Calu3 (cell line): Measurements from ENCODE around the gene BDKRB2. TPM values are rescaled to one million over a fixed set of nuclear protein-coding genes. Genes with fewer than 3 reads are reported as not detected.

Source experiments
- BruUV-seq: library from RNA; stranded (reverse); fragments of 400-500 nt; replicated peaks from 2 replicates; lab custom pipeline; 2021; lab: Mats Ljungman, UMichigan
- CTCF ChIA-PET: fragments of 300-600 bp; sonication (Branson Sonifier 250); formaldehyde crosslinking; loops from one replicate; lab custom pipeline; 2022; ENCODE audit warnings: antibody characterized with exemption; lab: Charles Lee
- DNase-seq: peaks from one replicate; pipeline ENCODE4 v3.0.0; 2022
- H3K27ac Mint-ChIP-seq: one replicate; pipeline ENCODE4 v1.8.0; 2022; ENCODE audit warnings: mixed read lengths; ENCODE audit not compliant: unreplicated experiment
- H3K27me3 Mint-ChIP-seq: one replicate; pipeline ENCODE4 v1.8.0; 2022; ENCODE audit warnings: mixed read lengths; ENCODE audit not compliant: unreplicated experiment
- H3K36me3 Mint-ChIP-seq: one replicate; pipeline ENCODE4 v1.8.0; 2022; ENCODE audit warnings: mild to moderate bottlenecking, moderate library complexity, mixed read lengths; ENCODE audit not compliant: insufficient read depth, unreplicated experiment
- H3K4me1 Mint-ChIP-seq: one replicate; pipeline ENCODE4 v1.8.0; 2022; ENCODE audit warnings: mild to moderate bottlenecking, low read depth, mixed read lengths; ENCODE audit not compliant: unreplicated experiment
- H3K4me3 Mint-ChIP-seq: one replicate; pipeline ENCODE4 v1.8.0; 2022; ENCODE audit warnings: mild to moderate bottlenecking, low read depth, moderate library complexity, mixed read lengths; ENCODE audit not compliant: unreplicated experiment
- H3K9me3 Mint-ChIP-seq: one replicate; pipeline ENCODE4 v1.8.0; 2022; ENCODE audit warnings: low read depth, mixed read lengths; ENCODE audit not compliant: unreplicated experiment
- CTCF ChIP-seq: fragments of 200-600 bp; IDR thresholded peaks from one replicate; pipeline ENCODE4 v1.8.0; 2022; ENCODE audit warnings: antibody characterized with exemption; ENCODE audit not compliant: unreplicated experiment
- intact Hi-C: fragments of 100-400 bp; cut with micrococcal nuclease; formaldehyde crosslinking; loops from one replicate; pipeline ENCODE4 v1.10.0; 2022; ENCODE audit not compliant: unreplicated experiment
- total RNA-seq: library from RNA; stranded (reverse); gene quantifications from 2 replicates; pipeline ENCODE4 v1.2.3, GENCODE V29; 2022

Gene BDKRB2
- total RNA-seq, 1 experiment from 2014 or later = 0.28 TPM

GRCh38 chr14:96261053-96261452, 56.4 kb downstream of the BDKRB2 start:
- Mint-ChIP-seq H3K27ac (no peak overlapping the region), H3K4me1 (peaks cover 9% of the 10 kb centered on the region), H3K4me3 (no peak overlapping the region), H3K9me3 (no peaks in the 10 kb centered on the region), H3K36me3 (no peaks in the 10 kb centered on the region), H3K27me3 (peaks cover 29% of the 10 kb centered on the region)
- intact Hi-C loops = no loop called here
- DNase-seq = no peak
- no TSS peak for BruUV-seq
- TF ChIP-seq CTCF = no peak
- CTCF ChIA-PET = interaction anchor here (0.5 to 0.7 kb wide), 2 partner anchors 155 to 167 kb away, joined by 3 read pairs; no protein-coding TSS in a partner anchor

- intact Hi-C loops = no loop called here
- Mint-ChIP-seq H3K4me1 (peaks cover 19% of the 10 kb centered on the region), H3K36me3 (no peaks in the 10 kb centered on the region)
Observed at GRCh38 chr14:96261772-96262655, 57.4 kb downstream of the BDKRB2 start.

GRCh38 chr14:96263347-96264199, 58.9 kb downstream of the BDKRB2 start:
- H3K27ac Mint-ChIP-seq = no peak overlapping the region
- BruUV-seq = no TSS peak
- H3K4me1 Mint-ChIP-seq = peaks cover 23% of the 10 kb centered on the region
- H3K4me3 Mint-ChIP-seq = no peak overlapping the region
- CTCF ChIA-PET = no interaction called here
- peaks cover 16% of the 10 kb centered on the region for H3K27me3 Mint-ChIP-seq
- no peaks in the 10 kb centered on the region for H3K9me3 Mint-ChIP-seq
- TF ChIP-seq CTCF = no peak
- DNase-seq = no peak
- intact Hi-C loops = no loop called here
- no peaks in the 10 kb centered on the region for H3K36me3 Mint-ChIP-seq

More at GRCh38 chr14:96261772-96262655, 57.4 kb downstream of the BDKRB2 start:
- DNase-seq = no peak
- H3K27me3 Mint-ChIP-seq = peaks cover 28% of the 10 kb centered on the region
- no TSS peak for BruUV-seq
- CTCF ChIA-PET = no interaction called here
- no peaks in the 10 kb centered on the region for H3K9me3 Mint-ChIP-seq
- no peak for TF ChIP-seq CTCF
- H3K4me3 Mint-ChIP-seq = no peak overlapping the region
- H3K27ac Mint-ChIP-seq = no peak overlapping the region

GRCh38 chr14:96264200-96264553, 59.5 kb downstream of the BDKRB2 start:
- Mint-ChIP-seq H3K27ac (no peak overlapping the region), H3K9me3 (no peaks in the 10 kb centered on the region), H3K4me1 (peaks cover 27% of the 10 kb centered on the region), H3K36me3 (no peaks in the 10 kb centered on the region), H3K4me3 (no peak overlapping the region), H3K27me3 (peaks cover 16% of the 10 kb centered on the region)
- BruUV-seq = no TSS peak
- intact Hi-C loops = no loop called here
- CTCF ChIA-PET = no interaction called here
- DNase-seq = no peak
- TF ChIP-seq CTCF = no peak
